HEK293 (cell line): ENCODE measurements around the gene CLIC4.

Experiments used
- ATF2 ChIP-seq: fragments of 450-650 bp; formaldehyde crosslinking; IDR thresholded peaks from 2 replicates; pipeline ENCODE4 v1.5.1; 2016; ENCODE audit warnings: missing biosample characterization, missing genetic modification characterization, low read depth
- CTCF ChIP-seq: fragments of 450-650 bp; formaldehyde crosslinking; IDR thresholded peaks from 2 replicates; pipeline ENCODE4 v1.5.1; 2016; ENCODE audit warnings: missing biosample characterization, missing genetic modification characterization
- GLI4 ChIP-seq: fragments of 450-650 bp; formaldehyde crosslinking; IDR thresholded peaks from 2 replicates; pipeline ENCODE4 v1.5.1; 2016; ENCODE audit warnings: missing biosample characterization, missing genetic modification characterization
- PATZ1 ChIP-seq: fragments of 450-650 bp; formaldehyde crosslinking; IDR thresholded peaks from 2 replicates; pipeline ENCODE4 v1.5.1; 2016; ENCODE audit warnings: missing biosample characterization, missing genetic modification characterization
- PRDM10 ChIP-seq: fragments of 450-650 bp; formaldehyde crosslinking; IDR thresholded peaks from 2 replicates; pipeline ENCODE4 v1.5.1; 2016; ENCODE audit warnings: missing biosample characterization, missing genetic modification characterization
- RBAK ChIP-seq: fragments of 450-650 bp; formaldehyde crosslinking; IDR thresholded peaks from 2 replicates; pipeline ENCODE4 v1.5.1; 2016; ENCODE audit warnings: missing biosample characterization, missing genetic modification characterization
- ZBTB44 ChIP-seq: fragments of 450-650 bp; IDR thresholded peaks from 2 replicates; pipeline ENCODE4 v1.5.1; 2018; ENCODE audit warnings: missing biosample characterization, mild to moderate bottlenecking, missing genetic modification characterization
- ZBTB7A ChIP-seq: fragments of 450-650 bp; formaldehyde crosslinking; IDR thresholded peaks from 2 replicates; pipeline ENCODE4 v1.5.1; 2016; ENCODE audit warnings: low read depth, missing biosample characterization, missing genetic modification characterization
- ZNF133 ChIP-seq: fragments of 450-650 bp; formaldehyde crosslinking; IDR thresholded peaks from 2 replicates; pipeline ENCODE4 v1.5.1; 2016; ENCODE audit warnings: missing biosample characterization, missing genetic modification characterization
- ZNF184 ChIP-seq: fragments of 450-650 bp; IDR thresholded peaks from 2 replicates; pipeline ENCODE4 v1.5.1; 2018; ENCODE audit warnings: missing biosample characterization, mild to moderate bottlenecking, missing genetic modification characterization
- ZNF24 ChIP-seq: fragments of 450-650 bp; formaldehyde crosslinking; IDR thresholded peaks from 2 replicates; pipeline ENCODE4 v1.5.1; 2016; ENCODE audit warnings: missing biosample characterization, missing genetic modification characterization
- ZNF274 ChIP-seq, 2 experiments: fragments of 200-500 bp in 1 of 2; fragments of 450-650 bp in 1 of 2; sonication (Bioruptor generic) in 1 of 2; formaldehyde crosslinking in 1 of 2; IDR thresholded peaks; 2 replicates each; pipeline versions ENCODE4 v1.5.1 to v1.6.1; 2014 to 2016; ENCODE audit warnings: borderline replicate concordance in 1 of 2, inconsistent platforms in 1 of 2, low read length in 1 of 2, missing biosample characterization in 1 of 2, missing genetic modification characterization in 1 of 2
- ZNF518A ChIP-seq: fragments of 450-650 bp; formaldehyde crosslinking; conservative IDR thresholded peaks from 2 replicates; pipeline ENCODE4 v1.5.1; 2016; ENCODE audit warnings: low read depth, missing biosample characterization, missing genetic modification characterization

GRCh38 chr1:24878045-24878444 is 132.8 kb downstream of the CLIC4 start:
- TF ChIP-seq ZNF133 (tag by site-specific recombination) (no peak), CTCF (tag by site-specific recombination) (no peak), ZBTB7A (tag by site-specific recombination) (no peak), ZNF24 (tag by site-specific recombination) (no peak), ZNF274 (IDR thresholded peaks at IDR 0.05; ENCODE audit: low read length) (no peak), ZNF274 (tag by site-specific recombination; IDR thresholded peaks at IDR 0.05; ENCODE audit: borderline replicate concordance) (no peak), GLI4 (tag by site-specific recombination) (no peak), ZNF518A (tag by site-specific recombination) (no peak), ZBTB44 (no peak), ZNF184 (tag by site-specific recombination) (no peak), PRDM10 (tag by site-specific recombination) (no peak), PATZ1 (no peak), ATF2 (tag by site-specific recombination) (no peak), RBAK (no peak)
